ENCODE data around the gene HSPA1L.
"Not testable (repeated sequence)": the region's sequence is repeated elsewhere in the genome, so short reads cannot be mapped to it uniquely, and the experiment has no call there.

The HSPA1L gene

DNA sequence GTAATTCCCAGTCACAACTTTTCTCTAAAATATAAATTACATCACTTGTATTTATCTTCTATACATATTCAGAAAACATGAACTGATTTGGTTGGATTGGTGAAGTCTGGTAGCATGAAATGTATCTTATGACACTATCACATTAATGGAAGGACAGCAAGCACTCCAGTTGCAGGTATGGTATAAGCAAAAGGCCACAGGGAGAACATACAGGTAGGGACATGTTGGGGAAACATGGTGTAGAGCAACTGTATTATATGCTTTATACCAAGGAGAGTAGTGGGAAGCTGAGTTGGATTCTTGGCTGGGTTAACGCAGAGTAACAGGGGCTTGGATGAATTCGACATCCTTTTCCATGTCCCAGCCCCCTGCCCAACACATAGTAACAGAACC is 18.1 kb downstream of the HSPA1L start:
- TF ChIP-seq, protein P1, sequence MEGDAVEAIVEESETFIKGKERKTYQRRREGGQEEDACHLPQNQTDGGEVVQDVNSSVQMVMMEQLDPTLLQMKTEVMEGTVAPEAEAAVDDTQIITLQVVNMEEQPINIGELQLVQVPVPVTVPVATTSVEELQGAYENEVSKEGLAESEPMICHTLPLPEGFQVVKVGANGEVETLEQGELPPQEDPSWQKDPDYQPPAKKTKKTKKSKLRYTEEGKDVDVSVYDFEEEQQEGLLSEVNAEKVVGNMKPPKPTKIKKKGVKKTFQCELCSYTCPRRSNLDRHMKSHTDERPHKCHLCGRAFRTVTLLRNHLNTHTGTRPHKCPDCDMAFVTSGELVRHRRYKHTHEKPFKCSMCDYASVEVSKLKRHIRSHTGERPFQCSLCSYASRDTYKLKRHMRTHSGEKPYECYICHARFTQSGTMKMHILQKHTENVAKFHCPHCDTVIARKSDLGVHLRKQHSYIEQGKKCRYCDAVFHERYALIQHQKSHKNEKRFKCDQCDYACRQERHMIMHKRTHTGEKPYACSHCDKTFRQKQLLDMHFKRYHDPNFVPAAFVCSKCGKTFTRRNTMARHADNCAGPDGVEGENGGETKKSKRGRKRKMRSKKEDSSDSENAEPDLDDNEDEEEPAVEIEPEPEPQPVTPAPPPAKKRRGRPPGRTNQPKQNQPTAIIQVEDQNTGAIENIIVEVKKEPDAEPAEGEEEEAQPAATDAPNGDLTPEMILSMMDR (conservative IDR thresholded peaks at IDR 0.05; ENCODE audit: control insufficient read depth, insufficient read depth, low read depth, low read length): no peak
- H3K4me3 ChIP-seq (ENCODE audit: control insufficient read depth, low read depth, low read length): no peak overlapping the region
- DNase-seq (ENCODE audit: low read depth): no peak

DNA sequence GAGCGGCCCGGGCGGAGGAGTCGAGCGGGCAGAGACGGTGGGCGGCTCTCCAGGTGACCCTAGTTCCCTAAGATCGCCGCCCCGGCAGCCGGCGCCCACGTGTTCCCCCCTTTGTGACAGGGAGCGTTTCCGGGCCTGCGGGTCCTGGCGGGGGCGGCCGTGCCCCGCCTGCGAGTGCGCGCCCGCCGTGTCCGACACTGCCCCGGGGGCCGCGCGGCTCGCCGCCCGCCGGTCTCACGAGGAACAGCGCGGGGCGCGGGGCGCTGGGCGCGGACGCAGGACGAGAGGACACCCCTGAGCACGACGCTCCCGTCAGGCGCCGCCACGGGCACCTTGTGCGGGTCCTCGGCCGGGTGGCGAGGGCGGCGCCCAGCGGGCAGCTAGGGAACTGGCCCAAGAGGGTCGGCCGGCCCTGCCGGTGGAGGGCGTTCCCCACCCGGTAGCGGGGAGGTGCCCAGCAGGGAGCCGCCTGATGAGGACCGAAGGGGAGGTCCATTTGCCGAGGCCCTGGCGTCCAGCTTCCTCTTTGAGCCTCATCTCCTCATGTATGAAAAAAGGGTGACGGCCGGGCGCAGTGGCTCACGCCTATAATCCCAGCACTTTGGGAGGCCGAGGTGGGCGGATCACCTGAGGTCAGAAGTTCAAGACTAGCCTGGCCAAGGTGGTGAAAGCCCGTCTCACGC is 19.3 kb downstream of the HSPA1L start, which contains the start of gene VARS1:
Gene VARS1, minus strand, starts transcription at position 137 of the 683 bp plus-strand sequence. CDS start 535 bp downstream, outside the sequence.
- H3K4me3 ChIP-seq (ENCODE audit: control insufficient read depth, low read depth, low read length): peak within 1 kb of the TSS; percentile 96
- TF ChIP-seq, protein P1 (conservative IDR thresholded peaks at IDR 0.05; ENCODE audit: control insufficient read depth, insufficient read depth, low read depth, low read length): peak; percentile 41
- DNase-seq (ENCODE audit: low read depth): peak; percentile 88

DNA sequence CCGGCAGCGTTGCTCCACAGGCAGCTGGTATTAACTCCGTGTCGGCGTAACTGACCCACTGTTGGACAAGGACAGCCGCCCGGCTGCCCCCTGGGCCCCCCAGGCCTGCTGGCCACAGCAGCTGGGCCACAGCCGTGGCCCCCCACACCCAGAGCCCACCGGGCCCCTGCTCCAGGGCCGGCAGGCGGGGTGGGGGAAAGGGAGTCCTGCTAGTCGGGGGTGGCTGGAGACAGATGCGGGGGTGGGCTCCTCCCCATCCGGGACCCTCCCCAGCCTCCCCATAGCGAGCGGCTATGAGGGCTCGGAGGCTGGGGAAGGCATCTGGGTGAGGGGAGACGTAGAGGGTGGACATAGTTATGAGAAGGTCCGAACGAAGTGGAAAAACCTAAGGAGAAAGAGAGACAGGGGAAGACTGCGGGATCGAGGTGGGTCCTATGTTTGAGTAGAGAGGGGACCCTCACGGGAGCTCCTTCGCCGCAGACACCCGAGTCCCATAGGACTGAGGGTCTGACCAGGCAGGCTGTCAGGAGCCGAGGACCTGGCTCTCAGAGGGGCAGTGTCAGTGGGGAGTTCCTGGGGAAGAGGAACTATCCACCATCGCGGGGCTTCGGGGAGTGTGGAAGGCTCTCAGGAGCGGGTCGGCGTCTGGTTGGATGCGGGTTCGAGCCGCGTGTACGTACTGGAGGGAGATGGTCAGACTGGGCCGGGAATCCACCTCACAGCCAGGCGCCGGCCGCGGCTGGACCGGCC is 20.0 kb downstream of the HSPA1L start:
- TF ChIP-seq, protein P1 (conservative IDR thresholded peaks at IDR 0.05; ENCODE audit: control insufficient read depth, insufficient read depth, low read depth, low read length): no peak
- no peak for DNase-seq (ENCODE audit: low read depth)
- H3K4me3 ChIP-seq (ENCODE audit: control insufficient read depth, low read depth, low read length): peak overlapping the region; percentile 96

DNA sequence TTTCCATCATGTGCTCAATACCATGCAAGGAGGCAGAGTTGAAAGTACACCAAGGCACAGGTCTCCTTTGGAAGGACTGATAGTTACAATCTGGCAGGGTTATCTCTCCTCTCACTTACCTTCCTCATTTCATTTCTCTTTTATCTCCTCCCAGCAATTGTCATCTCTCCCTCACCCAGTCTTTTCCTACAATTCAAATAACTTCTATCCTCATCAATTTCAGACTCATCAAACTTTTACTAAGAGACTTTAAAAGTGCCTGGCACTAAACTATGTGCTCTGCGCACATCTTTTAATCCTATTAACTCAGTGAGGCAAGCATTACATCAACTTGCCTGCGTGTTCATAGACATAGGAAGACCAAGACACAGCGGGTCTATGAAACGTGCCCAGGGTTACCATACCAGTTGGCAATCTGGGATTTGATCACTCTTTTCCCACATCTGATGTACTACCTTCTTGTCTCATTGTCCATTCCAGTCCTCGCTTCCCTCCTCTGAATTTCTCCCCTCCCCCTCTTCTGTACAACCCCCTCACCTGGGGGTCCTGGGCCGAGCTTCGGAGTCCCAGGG is 20.7 kb downstream of the HSPA1L start:
- H3K4me3 ChIP-seq (ENCODE audit: control insufficient read depth, low read depth, low read length): peak overlapping the region; percentile 96
- peak; percentile 45 for DNase-seq (ENCODE audit: low read depth)

DNA sequence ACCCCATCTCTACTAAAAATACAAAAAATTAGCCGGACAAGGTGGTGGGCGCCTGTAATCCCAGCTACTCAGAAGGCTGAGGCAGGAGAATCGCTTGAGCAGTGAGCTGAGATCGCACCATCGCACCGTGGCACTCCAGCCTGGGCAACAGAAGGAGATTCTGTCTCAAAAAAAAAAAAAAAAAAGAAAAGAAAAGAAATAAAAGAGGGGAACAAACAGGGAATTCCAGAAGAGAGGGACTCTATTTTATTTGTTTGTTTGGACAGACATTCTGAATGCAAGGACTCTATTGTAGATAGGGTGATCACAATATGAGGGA is 21.2 kb downstream of the HSPA1L start:
- peak overlapping the region; percentile 96 for H3K4me3 ChIP-seq (ENCODE audit: control insufficient read depth, low read depth, low read length)
- DNase-seq (ENCODE audit: low read depth): not testable (repeated sequence)

More for the DNA sequence above, 20.7 kb downstream of the HSPA1L start:
- TF ChIP-seq, protein P1 (conservative IDR thresholded peaks at IDR 0.05; ENCODE audit: control insufficient read depth, insufficient read depth, low read depth, low read length): no peak

DNA sequence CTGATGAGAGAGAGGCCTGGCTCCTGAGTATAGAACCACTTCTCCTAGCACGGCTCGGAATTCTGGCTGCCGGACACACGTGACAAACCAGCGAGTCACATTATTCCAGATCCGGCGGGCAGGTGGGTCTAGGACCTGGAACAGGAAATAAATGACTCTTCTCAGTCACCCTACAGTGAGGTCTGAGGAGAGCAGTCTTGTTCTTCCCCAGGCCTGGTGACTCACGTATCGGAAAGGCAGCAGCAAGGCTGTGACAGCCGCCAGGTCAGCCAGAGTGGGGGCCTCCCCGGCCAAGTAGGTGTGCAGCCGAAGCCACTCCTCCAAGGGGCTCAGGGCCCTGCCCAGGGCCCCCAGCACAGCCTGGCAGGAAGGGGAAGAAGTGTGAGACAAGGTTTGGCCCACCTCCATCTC is 22.3 kb downstream of the HSPA1L start:
- TF ChIP-seq, protein P1 (conservative IDR thresholded peaks at IDR 0.05; ENCODE audit: control insufficient read depth, insufficient read depth, low read depth, low read length): no peak
- H3K4me3 ChIP-seq (ENCODE audit: control insufficient read depth, low read depth, low read length): no peak overlapping the region
- peak; percentile 59 for DNase-seq (ENCODE audit: low read depth)

DNA sequence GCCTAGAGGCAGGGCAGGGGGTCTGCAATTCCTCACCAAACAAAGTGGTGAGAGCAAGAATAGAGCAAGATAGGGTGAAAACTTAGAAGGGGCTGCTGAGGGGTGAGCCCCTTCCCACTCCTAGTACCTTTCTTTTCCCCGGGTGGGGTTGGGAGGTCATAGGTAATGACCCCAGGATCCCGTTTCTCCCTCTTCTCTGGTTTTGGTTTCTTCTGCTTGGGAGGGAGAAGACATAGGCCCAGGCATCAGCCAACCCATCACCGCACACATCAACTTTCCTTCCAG is 23.1 kb downstream of the HSPA1L start:
- DNase-seq (ENCODE audit: low read depth): no peak

More for the DNA sequence above, 23.1 kb downstream of the HSPA1L start:
- TF ChIP-seq, protein P1 (conservative IDR thresholded peaks at IDR 0.05; ENCODE audit: control insufficient read depth, insufficient read depth, low read depth, low read length): no peak
- H3K4me3 ChIP-seq (ENCODE audit: control insufficient read depth, low read depth, low read length): no peak overlapping the region
